ENCODE data around the gene MSL1.

GRCh38 chr17:40103688-40104087 lies 18.1 kb upstream of the MSL1 start:
- TF ChIP-seq CTCF (IDR thresholded peaks at IDR 0.05) (no peak), ZFX (IDR thresholded peaks at IDR 0.05; ENCODE audit: borderline replicate concordance) (no peak)

Data from 22Rv1 (cell line).